ENCODE measurements around the gene HOXA3.

Gene HOXA3

GRCh38 chr7:27189295-27189996 lies 37.1 kb upstream of the HOXA3 start:
- DNase-seq (ENCODE audit: low read depth, low spot score), result no peak

DNA sequence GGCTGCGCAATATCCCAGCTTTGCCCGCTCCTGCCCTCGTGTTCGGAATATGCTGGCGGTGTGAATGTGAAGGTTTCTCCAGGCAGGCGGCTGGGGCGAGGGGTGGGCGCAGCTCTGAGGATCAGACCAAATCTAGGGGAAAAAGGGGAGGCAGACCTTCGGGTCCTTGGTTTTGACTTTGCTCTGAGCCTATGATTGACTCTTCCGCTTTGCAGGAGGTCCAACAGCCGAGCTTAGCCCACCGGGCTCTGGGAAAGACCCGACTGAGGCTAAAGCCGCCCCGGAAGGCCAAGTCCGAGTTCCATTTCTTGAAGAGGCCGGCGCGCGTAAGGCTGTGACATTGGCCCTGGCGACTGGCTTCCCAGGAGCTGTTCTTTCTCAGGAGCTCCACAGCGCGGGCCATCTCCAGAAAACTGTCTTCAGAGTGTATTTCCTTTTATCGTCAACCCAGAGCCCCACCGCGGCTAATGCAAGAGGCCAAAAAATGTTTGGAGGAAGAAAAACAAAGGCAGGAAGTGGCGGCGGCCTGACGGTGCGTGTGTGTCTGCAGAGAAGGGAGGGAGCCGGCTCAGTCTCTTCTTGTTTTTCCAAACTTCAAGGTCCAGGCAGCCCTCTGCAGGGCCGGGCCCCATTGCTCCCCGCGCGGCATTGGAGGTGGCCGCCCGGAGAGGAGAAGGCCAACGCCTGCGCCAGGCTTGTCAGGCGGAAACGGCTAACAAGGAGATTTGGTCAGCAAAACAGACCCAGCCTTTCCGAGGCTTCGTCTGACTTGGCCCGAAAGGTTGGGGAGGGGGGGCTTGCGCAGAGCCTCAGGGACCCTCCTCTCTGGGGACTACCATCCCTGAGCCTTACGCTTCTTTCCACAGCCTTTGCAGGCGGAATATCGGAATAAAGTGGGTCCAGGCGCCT lies 36.3 kb upstream of the HOXA3 start:
- no peak for DNase-seq (ENCODE audit: low read depth, low spot score)

- DNase-seq (ENCODE audit: low read depth, low spot score), result no peak
These were observed 35.3 kb upstream of the HOXA3 start for GRCh38 chr7:27187475-27188385.

DNA sequence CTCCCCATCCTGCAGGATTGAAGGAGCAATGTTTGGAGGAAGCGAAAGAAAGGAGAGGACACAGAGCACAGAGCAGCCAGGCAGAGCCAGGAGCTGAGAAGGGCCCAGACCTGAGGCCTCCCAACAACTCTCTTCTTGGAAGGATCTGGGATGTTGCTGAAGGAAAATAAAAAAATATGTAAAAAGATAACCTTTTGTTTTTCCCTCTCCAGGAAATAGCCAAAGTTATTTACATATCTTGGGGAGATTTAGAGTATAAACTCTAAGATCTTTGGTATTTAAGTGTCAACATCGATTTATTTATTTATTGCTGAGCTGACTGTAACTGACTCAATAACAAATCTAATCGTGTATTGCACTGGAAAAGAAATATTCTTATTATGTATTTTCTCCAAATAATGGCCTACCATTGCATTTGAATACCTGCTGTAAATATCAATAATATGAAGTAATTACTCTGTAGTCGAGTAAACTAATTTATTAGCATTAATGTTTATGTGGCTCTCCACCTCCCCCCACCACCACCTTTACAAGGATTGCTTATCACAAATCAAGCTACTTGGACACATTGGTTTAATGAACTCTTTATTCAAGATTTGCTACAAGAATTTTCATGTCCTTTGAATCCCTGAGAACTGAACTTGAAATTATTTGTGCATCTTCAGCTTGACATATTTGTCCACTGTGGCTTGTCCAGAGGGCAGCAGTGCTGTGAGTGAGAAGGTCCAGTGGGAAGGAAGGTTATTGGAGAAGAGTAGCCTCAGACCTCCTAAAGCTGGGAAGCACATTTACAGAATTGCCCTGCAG lies 34.5 kb upstream of the HOXA3 start:
- DNase-seq (ENCODE audit: low read depth, low spot score), result no peak

- DNase-seq (ENCODE audit: low read depth, low spot score), result no peak
These were observed 33.7 kb upstream of the HOXA3 start for GRCh38 chr7:27185854-27186667.

DNA sequence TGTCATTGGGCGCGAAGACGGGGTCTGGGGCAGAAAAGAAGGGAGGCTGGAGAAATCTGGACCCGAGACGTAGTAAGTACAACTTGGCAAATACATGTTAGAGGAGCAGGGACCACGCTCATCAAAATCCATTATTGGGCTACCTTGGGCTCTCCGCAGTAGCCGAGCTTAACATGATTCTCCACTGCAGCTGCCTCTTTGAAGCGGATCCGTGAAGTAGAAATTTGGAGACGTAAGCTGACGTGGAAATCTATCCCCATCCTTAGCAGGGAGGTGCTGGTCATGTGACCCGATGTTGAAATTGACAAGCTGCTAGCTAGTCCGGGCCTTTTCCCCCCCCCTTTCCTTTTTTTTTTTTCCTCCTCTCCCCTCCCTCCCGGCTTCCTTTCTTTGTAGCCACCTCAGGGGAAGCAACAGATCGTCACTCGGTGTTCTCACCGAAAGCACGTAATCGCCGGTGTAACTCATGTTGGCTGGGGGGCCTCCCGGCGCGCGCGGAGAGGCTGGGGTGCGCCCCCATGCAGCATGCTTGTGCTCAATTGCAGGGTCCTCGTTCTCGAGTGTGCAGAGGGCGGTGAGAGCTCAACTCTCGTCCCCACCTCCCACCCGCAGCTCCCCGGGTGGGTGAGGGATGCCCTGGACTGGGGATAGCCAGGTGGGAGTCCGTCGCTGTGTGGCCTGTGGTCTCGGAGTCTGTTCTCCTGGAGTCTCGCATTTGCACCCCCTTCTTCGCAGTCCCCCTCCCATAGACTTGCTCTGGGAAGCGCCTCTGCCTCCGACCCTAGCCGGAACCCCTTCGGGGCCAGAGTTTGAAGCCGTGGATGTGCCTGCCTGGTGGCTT lies 32.9 kb upstream of the HOXA3 start, which contains the start of gene HOXA11:
Gene HOXA11 (minus strand): TSS at position 220 of the 841 bp plus-strand sequence. CDS start 88 bp downstream, at position 132.
- no peak for DNase-seq (ENCODE audit: low read depth, low spot score)

- DNase-seq (ENCODE audit: low read depth, low spot score), result no peak
These were observed 32.1 kb upstream of the HOXA3 start for GRCh38 chr7:27184337-27185012.

DNA sequence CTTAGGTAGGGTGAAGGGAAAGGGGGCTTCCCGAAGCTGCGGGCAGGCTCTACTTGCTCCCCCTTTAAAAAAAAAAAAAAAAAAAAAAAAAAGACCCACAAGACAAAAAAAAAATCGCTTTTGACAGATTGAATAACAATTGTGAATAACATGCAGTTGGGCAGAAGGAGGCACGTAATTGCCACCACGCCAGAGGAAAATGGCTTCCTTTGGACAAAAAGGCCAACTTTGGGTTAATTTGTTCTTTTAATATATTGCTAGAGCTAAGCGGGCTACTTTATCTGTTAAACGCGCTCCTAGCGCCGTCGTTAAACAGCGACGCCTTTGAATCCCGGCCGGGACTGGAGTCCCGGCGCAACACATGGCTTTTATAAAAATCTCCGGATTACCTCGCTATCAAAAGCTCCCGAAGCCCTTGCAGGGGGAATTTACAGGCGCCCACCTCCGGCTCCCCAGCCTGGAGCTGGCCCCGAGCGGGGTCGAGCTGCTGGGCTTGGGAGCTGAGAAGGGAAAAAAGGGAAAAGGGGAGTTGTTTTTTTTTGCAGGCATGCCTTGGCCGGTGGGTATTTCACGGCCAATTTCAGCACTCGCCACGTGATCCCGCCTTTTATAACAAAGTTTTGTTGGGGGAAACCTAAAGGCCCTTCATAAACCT lies 31.4 kb upstream of the HOXA3 start:
- DNase-seq (ENCODE audit: low read depth, low spot score), result no peak

DNA sequence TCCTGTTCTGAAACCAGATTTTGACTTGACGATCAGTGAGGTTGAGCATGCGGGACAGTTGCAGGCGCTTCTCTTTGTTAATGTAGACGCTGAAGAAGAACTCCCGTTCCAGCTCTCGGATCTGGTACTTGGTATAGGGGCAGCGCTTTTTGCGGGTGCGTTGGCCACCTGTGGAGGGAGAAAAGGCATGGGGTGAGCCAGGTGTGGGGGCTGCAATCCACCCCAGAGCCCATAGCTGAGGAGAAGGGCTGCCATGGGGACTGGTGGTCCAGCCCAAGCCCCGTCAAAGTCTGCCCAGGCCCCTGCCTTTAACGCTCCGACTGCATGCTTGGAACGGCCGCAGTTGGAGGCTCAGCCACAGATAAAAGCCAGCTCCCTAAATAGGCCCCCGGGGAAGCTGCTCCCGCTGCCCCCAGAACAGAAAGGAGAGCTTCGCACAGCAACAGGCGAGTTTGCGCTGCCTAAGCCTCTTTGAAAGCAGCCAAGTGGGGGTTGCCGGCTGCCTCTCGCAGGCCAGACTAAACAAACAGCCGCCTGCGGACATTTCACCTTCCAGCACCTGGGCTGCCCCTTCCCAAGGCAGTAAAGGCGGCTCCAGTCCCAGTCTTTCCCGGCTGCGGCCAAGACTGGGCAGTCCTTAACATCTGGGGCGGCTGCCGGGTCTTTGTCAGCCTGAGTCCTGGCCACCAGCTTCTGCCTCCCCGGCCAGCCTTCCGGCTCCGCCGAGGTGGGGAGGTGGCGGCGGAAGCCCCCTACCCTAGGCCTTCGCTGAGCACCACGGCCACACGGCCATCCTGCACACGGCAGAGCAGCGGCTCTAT lies 30.7 kb upstream of the HOXA3 start:
- no peak for DNase-seq (ENCODE audit: low read depth, low spot score)

DNA sequence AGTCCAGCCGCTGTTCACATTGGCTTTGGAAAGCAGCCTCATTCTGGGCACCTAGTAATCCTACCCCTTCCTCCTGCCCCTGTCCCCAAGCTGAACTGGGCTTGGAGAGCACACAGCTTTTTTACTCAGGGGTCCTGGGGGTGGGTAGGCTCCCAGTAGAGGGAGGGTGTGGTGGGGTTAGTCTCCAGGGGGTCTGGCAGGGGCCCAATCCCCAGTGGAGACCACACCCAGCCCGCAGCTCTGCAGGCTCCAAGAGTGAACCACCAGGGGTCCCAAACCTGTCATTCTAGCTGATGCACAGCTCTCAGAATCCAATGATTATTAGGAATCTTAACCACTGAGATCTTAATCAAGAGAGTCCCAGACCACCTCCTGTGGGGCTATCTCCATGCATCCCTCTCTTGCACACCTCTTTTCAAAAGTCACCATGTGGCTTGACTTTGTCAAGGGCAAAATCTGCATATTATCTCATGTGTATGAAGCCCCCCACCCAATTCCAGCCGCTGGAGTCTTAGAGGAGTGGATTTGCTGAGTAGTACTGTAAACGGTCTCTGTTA lies 30.0 kb upstream of the HOXA3 start:
- DNase-seq (ENCODE audit: low read depth, low spot score), result no peak

DNA sequence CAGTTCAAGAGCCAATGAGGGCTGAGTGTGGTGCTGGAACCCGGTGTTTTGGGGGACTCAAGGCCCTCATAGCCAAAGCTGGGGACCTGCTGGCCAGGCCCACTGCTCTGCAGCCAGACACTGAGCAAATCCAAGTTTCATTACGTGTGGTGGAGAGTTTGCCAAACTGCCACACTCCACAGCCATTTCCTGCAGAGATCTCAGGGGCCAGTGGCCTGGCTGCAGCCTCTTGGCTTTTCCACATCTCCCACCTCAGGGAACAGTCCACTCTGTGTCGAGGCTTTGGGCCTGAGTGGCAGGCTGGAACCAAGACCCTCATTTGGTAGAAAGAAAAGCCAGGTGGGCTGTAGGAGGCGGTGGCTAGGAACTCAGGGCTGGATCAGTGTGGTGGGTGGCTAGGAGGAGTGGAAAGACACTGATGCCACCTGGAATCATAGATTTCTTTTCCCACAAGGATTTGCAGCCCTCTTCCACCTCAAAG lies 29.5 kb upstream of the HOXA3 start:
- DNase-seq (ENCODE audit: low read depth, low spot score), result no peak

- no peak for DNase-seq (ENCODE audit: low read depth, low spot score)
These were observed 28.3 kb upstream of the HOXA3 start for GRCh38 chr7:27180431-27181420.

DNA sequence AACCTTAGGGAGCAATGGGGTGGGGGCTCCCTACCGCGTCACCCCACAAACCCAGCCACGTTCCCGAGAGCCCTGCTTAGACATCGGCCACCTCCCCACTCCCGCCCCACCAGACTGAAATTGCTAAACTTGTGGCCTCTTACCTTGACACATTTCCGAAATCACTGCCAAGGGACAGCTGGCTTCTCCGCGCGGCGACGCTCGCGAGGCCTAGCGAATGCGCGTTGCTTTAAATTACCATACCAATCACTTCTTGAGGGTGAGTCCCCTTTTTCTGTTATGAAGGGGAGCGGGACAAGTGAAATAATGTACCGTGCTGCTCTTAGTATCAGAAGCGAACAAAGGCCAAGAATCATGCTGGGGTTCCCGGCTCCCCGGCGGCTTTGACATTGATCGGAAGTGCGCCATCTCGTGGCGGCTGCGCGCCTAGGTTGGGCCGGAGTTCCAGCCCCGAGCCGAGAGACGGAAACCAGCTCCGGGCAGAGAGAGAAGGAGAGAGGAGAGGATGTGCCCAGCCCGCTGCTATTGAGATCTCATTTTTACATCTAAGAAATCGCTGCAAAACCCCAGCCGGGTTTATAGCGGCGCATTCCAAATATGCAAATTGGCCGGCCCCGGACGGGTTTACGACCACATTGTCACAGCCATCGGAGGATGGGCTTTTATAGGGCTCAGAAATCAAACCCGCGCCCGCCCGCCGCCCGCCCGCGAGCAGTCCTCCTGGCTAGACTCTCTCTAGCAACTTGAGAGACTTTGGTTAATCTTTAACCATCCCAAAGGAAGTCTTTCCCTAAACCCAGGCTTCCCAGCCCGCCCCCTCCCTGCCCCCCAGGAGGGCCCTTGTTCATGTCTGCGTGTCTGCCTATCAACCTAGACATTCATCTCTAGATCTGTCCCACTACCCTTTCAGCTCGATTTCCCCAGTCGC lies 27.4 kb upstream of the HOXA3 start:
- DNase-seq (ENCODE audit: low read depth, low spot score), result peak; percentile 43

DNA sequence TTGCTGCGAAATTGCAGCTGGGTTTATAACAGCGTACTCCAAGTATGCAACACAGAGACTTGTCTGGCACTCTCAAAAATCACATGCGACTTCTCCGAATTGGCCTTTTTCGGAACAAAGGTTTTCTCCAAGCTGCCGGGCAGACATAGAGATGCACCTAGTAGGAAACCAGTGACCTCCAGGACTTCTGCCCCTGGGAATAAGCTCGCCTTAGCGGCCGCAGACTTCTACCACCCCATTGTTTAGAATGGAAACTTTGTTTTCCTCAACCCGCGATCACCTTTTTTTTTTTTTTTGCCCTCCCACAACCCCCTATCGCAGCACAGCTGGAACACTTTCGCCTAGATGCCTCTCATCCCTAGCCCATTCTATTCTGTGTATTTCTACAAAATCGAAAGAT lies 26.6 kb upstream of the HOXA3 start:
- DNase-seq (ENCODE audit: low read depth, low spot score), result no peak
